GM20431 (cell line): ENCODE data around the gene MRAP2.
"Not testable (repeated sequence)": the region's sequence is repeated elsewhere in the genome, so short reads cannot be mapped to it uniquely, and the experiment has no call there.

Experiments
- in situ Hi-C: fragments of 300-500 bp; cut with MseI, MboI; formaldehyde crosslinking; loops from one replicate; pipeline ENCODE4 v1.15.0; 2020; ENCODE audit warnings: low sequenced_read_pairs; ENCODE audit not compliant: unreplicated experiment

MRAP2 gene

GRCh38 chr6:84114933-84115594, 81.5 kb downstream of the MRAP2 start:
- in situ Hi-C loops: not testable (repeated sequence)

- in situ Hi-C loops: no loop called here
Measured at GRCh38 chr6:84118191-84118590, 84.6 kb downstream of the MRAP2 start.

- in situ Hi-C loops: no loop called here
Measured at GRCh38 chr6:84119277-84119676, 85.7 kb downstream of the MRAP2 start.

GRCh38 chr6:84123186-84123585, 89.6 kb downstream of the MRAP2 start:
- in situ Hi-C loops: no loop called here

GRCh38 chr6:84129588-84129987, 96.0 kb downstream of the MRAP2 start:
- in situ Hi-C loops: not testable (repeated sequence)

- in situ Hi-C loops: not testable (repeated sequence)
Measured at GRCh38 chr6:84133385-84133784, 99.8 kb downstream of the MRAP2 start.

GRCh38 chr6:84135291-84135690, 101.7 kb downstream of the MRAP2 start:
- in situ Hi-C loops: no loop called here

GRCh38 chr6:84136364-84137050, 102.9 kb downstream of the MRAP2 start:
- in situ Hi-C loops: no loop called here

GRCh38 chr6:84137051-84137375, 103.4 kb downstream of the MRAP2 start:
- in situ Hi-C loops: no loop called here

GRCh38 chr6:84137989-84138575, 104.5 kb downstream of the MRAP2 start:
- in situ Hi-C loops: no loop called here

- in situ Hi-C loops: no loop called here
Measured at GRCh38 chr6:84139311-84139710, 105.7 kb downstream of the MRAP2 start.
